ENCODE measurements around the gene ALX4.

DNA sequence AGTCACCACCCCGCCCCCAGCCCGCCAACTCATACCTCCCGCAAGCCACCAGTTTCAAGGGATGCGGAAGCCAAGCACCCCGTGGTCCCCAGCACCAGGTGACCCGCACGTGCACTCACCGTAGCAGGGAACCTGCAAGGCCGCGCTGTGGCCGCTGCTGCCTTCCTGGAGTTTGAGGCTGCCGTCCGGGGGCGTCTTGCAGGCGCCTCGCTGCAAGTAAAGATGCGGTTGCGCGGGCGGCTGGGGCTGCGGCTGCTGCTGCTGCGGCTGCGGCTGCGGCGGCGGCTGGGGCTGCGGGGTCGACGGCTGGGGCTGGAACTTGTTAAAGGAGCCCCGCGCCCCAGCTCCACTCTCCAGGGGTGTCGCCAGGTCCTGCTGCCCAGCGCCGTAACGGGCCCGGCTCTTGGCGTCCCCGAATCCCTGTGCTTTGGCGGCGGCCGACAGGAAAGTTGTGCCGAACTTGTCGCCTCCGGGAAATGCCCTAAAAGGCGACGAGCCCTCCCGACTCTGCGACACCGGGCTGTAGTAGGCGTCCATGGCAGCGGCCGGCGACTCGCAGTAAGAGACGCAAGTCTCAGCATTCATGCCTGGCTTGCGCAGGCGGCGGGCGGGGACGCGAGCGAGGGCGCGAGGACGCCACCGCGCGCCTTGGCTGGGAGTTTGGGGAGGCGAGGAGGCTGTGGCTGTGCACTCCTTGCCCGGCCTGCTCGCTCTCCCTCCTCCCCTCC lies at the start of gene ALX4:
- TF ChIP-seq, protein P1, sequence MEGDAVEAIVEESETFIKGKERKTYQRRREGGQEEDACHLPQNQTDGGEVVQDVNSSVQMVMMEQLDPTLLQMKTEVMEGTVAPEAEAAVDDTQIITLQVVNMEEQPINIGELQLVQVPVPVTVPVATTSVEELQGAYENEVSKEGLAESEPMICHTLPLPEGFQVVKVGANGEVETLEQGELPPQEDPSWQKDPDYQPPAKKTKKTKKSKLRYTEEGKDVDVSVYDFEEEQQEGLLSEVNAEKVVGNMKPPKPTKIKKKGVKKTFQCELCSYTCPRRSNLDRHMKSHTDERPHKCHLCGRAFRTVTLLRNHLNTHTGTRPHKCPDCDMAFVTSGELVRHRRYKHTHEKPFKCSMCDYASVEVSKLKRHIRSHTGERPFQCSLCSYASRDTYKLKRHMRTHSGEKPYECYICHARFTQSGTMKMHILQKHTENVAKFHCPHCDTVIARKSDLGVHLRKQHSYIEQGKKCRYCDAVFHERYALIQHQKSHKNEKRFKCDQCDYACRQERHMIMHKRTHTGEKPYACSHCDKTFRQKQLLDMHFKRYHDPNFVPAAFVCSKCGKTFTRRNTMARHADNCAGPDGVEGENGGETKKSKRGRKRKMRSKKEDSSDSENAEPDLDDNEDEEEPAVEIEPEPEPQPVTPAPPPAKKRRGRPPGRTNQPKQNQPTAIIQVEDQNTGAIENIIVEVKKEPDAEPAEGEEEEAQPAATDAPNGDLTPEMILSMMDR (IDR thresholded peaks at IDR 0.05) = no peak
- no peak for TF ChIP-seq POLR2A (IDR thresholded peaks at IDR 0.05)
- no peak for TF ChIP-seq EP300 (IDR thresholded peaks at IDR 0.05)

All from suprapubic skin (tissue), 3 donors.